ENCODE measurements around the gene TENM4. TPM values are rescaled to one million over a fixed set of nuclear protein-coding genes. Genes with fewer than 3 reads are reported as not detected.
A peak's percentile ranks its signal among the peaks of the same experiment; 100 is the strongest.

The TENM4 gene
- total RNA-seq, 1 donor from 2014 or later = 3.8 TPM

GRCh38 chr11:79054636-79055035 is 386.2 kb downstream of the TENM4 start:
- H3K4me3 Mint-ChIP-seq (ENCODE audit: unreplicated experiment) = no peak overlapping the region
- no peak for TF ChIP-seq CTCF (IDR thresholded peaks at IDR 0.05)
- no peaks in the 10 kb centered on the region for H3K36me3 Mint-ChIP-seq (ENCODE audit: low read depth)
- H3K4me1 Mint-ChIP-seq (ENCODE audit: low read depth) = peaks cover 6% of the 10 kb centered on the region
- no peak overlapping the region for H3K27ac Mint-ChIP-seq (ENCODE audit: unreplicated experiment)
- H3K27me3 Mint-ChIP-seq (ENCODE audit: low read depth) = no peaks in the 10 kb centered on the region
- DNase-seq (ENCODE audit: low spot score) = no peak
- no peaks in the 10 kb centered on the region for H3K9me3 Mint-ChIP-seq (ENCODE audit: low read depth)

GRCh38 chr11:79052544-79052943 is 388.3 kb downstream of the TENM4 start:
- TF ChIP-seq CTCF (IDR thresholded peaks at IDR 0.05) = peak; percentile 36
- no peak overlapping the region for H3K27ac Mint-ChIP-seq (ENCODE audit: unreplicated experiment)
- DNase-seq (ENCODE audit: low spot score) = no peak
- H3K4me3 Mint-ChIP-seq (ENCODE audit: unreplicated experiment) = no peak overlapping the region
- no peaks in the 10 kb centered on the region for H3K9me3 Mint-ChIP-seq (ENCODE audit: low read depth)
- no peaks in the 10 kb centered on the region for H3K27me3 Mint-ChIP-seq (ENCODE audit: low read depth)
- no peaks in the 10 kb centered on the region for H3K4me1 Mint-ChIP-seq (ENCODE audit: low read depth)
- no peaks in the 10 kb centered on the region for H3K36me3 Mint-ChIP-seq (ENCODE audit: low read depth)

- H3K27ac Mint-ChIP-seq (ENCODE audit: unreplicated experiment) = no peak overlapping the region
- H3K9me3 Mint-ChIP-seq (ENCODE audit: low read depth) = no peaks in the 10 kb centered on the region
- H3K4me3 Mint-ChIP-seq (ENCODE audit: unreplicated experiment) = no peak overlapping the region
- no peaks in the 10 kb centered on the region for H3K27me3 Mint-ChIP-seq (ENCODE audit: low read depth)
- no peaks in the 10 kb centered on the region for H3K36me3 Mint-ChIP-seq (ENCODE audit: low read depth)
- no peak for TF ChIP-seq CTCF (IDR thresholded peaks at IDR 0.05)
- H3K4me1 Mint-ChIP-seq (ENCODE audit: low read depth) = no peaks in the 10 kb centered on the region
- no peak for DNase-seq (ENCODE audit: low spot score)
These were observed 390.0 kb downstream of the TENM4 start for GRCh38 chr11:79050786-79051185.

GRCh38 chr11:79049741-79050179 is 391.1 kb downstream of the TENM4 start:
- Mint-ChIP-seq H3K4me1 (ENCODE audit: low read depth) (no peaks in the 10 kb centered on the region), H3K9me3 (ENCODE audit: low read depth) (no peaks in the 10 kb centered on the region), H3K36me3 (ENCODE audit: low read depth) (no peaks in the 10 kb centered on the region), H3K4me3 (ENCODE audit: unreplicated experiment) (no peak overlapping the region), H3K27ac (ENCODE audit: unreplicated experiment) (no peak overlapping the region), H3K27me3 (ENCODE audit: low read depth) (no peaks in the 10 kb centered on the region)
- DNase-seq (ENCODE audit: low spot score) = no peak
- no peak for TF ChIP-seq CTCF (IDR thresholded peaks at IDR 0.05)

GRCh38 chr11:79047980-79048379 is 392.9 kb downstream of the TENM4 start:
- Mint-ChIP-seq H3K27ac (ENCODE audit: unreplicated experiment) (no peak overlapping the region), H3K4me1 (ENCODE audit: low read depth) (peaks cover 10% of the 10 kb centered on the region), H3K27me3 (ENCODE audit: low read depth) (no peaks in the 10 kb centered on the region), H3K9me3 (ENCODE audit: low read depth) (no peaks in the 10 kb centered on the region), H3K36me3 (ENCODE audit: low read depth) (no peaks in the 10 kb centered on the region), H3K4me3 (ENCODE audit: unreplicated experiment) (no peak overlapping the region)
- TF ChIP-seq CTCF (IDR thresholded peaks at IDR 0.05) = no peak
- no peak for DNase-seq (ENCODE audit: low spot score)

All from chondrocyte (in vitro differentiated cells).